Thyroid gland (tissue), 4 donors: ENCODE data around the gene CAMK1D. TPM values are rescaled to one million over a fixed set of nuclear protein-coding genes. Genes with fewer than 3 reads are reported as not detected.

Source experiments
- DNase-seq, 2 donors: peaks; one replicate each; pipeline ENCODE4 v3.0.0-alpha.2; 2019
- H3K27ac ChIP-seq, 3 donors: fragments of 200-600 bp; sonication (generic); 1 replicate in 2 of 3; 2 replicates in 1 of 3; pipeline ENCODE4 v1.5.1; 2016 to 2019; ENCODE audit warnings: mild to moderate bottlenecking in 1 of 3, moderate library complexity in 1 of 3
- H3K27me3 ChIP-seq: fragments of 200-600 bp; sonication (generic); one replicate; pipeline ENCODE4 v1.5.1; 2019
- H3K36me3 ChIP-seq, 2 donors: fragments of 200-600 bp; sonication (generic); one replicate each; pipeline ENCODE4 v1.5.1; 2016 to 2019
- H3K4me1 ChIP-seq, 2 donors: fragments of 200-600 bp; sonication (generic); one replicate each; pipeline ENCODE4 v1.5.1; 2017 to 2019
- H3K4me3 ChIP-seq, 3 donors: fragments of 200-600 bp; sonication (generic); replicated peaks in 1 of 3; 1 replicate in 2 of 3; 2 replicates in 1 of 3; pipeline ENCODE4 v1.5.1; 2016; ENCODE audit warnings: mild to moderate bottlenecking in 1 of 3
- H3K9me3 ChIP-seq: fragments of 200-600 bp; sonication (generic); one replicate; pipeline ENCODE4 v1.5.1; 2017
- POLR2A ChIP-seq, 2 donors: fragments of 450-650 bp; IDR thresholded peaks; one replicate each; pipeline ENCODE4 v1.6.1; 2017; ENCODE audit warnings: antibody characterized with exemption in 2 of 2, mild to moderate bottlenecking in 2 of 2, moderate library complexity in 1 of 2
- WGBS, 2 donors: methylation state at CpG; one replicate each; pipeline ENCODE4 v1.1.5; 2017; 5-methylcytosine and 5-hydroxymethylcytosine counted together
- intact Hi-C: fragments of 100-400 bp; cut with DNase I; formaldehyde crosslinking; loops from one replicate; pipeline ENCODE4 v1.15.1; 2023
- total RNA-seq, 4 donors: library from RNA; depleted of rRNA; stranded (reverse); fragments of >200 nt; gene quantifications; one replicate each; pipeline ENCODE4 v1.2.3, GENCODE V29; 2016
- TF ChIP-seq, protein P1 (sequence below), 6 experiments: fragments of 200-600 bp in 3 of 6; fragments of 450-650 bp in 3 of 6; sonication (generic) in 3 of 6; IDR thresholded peaks; one replicate each; pipeline ENCODE4 v1.5.1; 2016 to 2019; ENCODE audit warnings: antibody characterized with exemption in 6 of 6, mild to moderate bottlenecking in 2 of 6, inconsistent platforms in 1 of 6, moderate library complexity in 1 of 6

Gene CAMK1D
- total RNA-seq, 4 donors from 2014 or later: 12.2 to 29.6 (median 17.4) TPM

DNA sequence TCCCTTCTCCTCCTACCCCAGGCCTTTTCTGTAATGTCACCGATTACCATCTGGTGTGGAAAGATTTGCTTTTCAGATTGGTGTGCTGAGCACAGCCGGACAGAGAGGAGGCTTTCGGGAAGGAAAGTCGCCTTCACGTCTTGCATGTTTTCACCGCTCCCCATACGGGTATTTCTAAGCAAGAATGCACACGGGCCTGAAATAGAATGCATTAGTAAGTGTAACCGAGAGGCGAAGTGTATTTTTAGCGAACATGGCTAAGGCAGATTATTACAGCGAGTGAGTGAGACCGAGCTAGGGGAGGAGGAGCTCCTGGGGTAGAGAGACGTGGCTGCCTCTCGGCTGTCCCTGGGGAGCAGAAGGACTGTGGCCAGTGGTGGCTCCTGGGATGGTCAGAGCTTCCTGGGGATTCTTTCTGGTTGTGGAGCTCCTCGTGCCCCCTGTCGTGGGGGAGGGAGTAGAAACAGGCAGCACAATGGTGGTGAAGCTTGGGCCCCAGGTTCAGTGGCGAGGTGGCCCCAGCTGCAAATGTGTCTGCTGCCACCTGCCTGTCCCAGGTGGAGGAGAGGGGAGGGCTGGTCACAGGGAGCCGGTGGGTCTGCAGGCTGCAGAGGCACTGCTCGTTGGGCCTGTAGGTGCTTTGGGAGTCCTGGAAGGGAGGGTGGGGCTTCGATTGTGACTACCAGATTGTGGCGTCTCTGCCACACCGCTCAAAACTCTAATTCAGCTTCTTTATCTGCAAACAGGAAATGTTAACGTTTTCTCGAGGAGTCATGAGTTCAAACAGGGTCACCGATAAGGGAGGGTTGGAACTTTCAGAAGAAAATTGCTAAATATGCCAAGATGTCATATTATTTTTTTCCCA lies 135.8 kb downstream of the CAMK1D start:
- DNase-seq: peak; percentile 43 to 50
- Histone ChIP-seq H3K27ac (peak overlapping the region; percentile 59 to 67 (median 64)), H3K27me3 (no peaks in the 10 kb centered on the region), H3K36me3 (no peaks in the 10 kb centered on the region), H3K4me1 (peaks cover 20 to 35% of the 10 kb centered on the region in 2 donors), H3K9me3 (no peaks in the 10 kb centered on the region), H3K4me3 (no peak overlapping the region)
- TF ChIP-seq, protein P1, sequence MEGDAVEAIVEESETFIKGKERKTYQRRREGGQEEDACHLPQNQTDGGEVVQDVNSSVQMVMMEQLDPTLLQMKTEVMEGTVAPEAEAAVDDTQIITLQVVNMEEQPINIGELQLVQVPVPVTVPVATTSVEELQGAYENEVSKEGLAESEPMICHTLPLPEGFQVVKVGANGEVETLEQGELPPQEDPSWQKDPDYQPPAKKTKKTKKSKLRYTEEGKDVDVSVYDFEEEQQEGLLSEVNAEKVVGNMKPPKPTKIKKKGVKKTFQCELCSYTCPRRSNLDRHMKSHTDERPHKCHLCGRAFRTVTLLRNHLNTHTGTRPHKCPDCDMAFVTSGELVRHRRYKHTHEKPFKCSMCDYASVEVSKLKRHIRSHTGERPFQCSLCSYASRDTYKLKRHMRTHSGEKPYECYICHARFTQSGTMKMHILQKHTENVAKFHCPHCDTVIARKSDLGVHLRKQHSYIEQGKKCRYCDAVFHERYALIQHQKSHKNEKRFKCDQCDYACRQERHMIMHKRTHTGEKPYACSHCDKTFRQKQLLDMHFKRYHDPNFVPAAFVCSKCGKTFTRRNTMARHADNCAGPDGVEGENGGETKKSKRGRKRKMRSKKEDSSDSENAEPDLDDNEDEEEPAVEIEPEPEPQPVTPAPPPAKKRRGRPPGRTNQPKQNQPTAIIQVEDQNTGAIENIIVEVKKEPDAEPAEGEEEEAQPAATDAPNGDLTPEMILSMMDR (IDR thresholded peaks at IDR 0.05): peak in 4 of 6 experiments; percentile 10 to 35 (median 28)
- no peak for TF ChIP-seq POLR2A (IDR thresholded peaks at IDR 0.05)
- 49 to 54% methylated on average over 25 of the region's 26 CpGs for whole genome bisulfite sequencing, 2 donors
- intact Hi-C loops: no loop called here

DNA sequence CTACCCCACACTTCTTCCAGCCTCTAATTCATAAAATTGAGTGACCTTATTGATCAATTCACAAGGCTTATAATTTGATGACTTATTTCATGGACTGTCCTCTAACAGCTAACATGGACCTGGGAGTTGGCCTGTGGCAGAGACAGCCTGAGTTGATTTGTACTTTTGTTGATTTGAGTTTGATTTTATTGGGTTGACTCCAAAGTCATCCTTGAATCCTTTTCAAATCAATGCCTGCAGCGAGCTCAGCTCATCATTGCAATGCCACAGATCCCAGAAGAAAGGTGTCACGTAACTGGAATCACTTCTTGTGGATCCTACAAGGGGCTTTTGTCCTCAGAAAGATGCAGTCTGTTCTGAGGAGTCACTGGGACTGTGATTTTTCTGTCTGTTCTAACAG lies 138.0 kb downstream of the CAMK1D start:
- intact Hi-C loops: no loop called here
- no peak for DNase-seq
- Histone ChIP-seq H3K9me3 (no peaks in the 10 kb centered on the region), H3K36me3 (no peaks in the 10 kb centered on the region), H3K27me3 (no peaks in the 10 kb centered on the region), H3K27ac (no peak overlapping the region), H3K4me3 (no peak overlapping the region), H3K4me1 (peaks cover 17 to 24% of the 10 kb centered on the region in 2 donors)
- no peak for TF ChIP-seq POLR2A (IDR thresholded peaks at IDR 0.05)
- TF ChIP-seq, protein P1 (IDR thresholded peaks at IDR 0.05): no peak
- 62 to 67% methylated on average over 2 of the region's 2 CpGs for WGBS, 2 donors

DNA sequence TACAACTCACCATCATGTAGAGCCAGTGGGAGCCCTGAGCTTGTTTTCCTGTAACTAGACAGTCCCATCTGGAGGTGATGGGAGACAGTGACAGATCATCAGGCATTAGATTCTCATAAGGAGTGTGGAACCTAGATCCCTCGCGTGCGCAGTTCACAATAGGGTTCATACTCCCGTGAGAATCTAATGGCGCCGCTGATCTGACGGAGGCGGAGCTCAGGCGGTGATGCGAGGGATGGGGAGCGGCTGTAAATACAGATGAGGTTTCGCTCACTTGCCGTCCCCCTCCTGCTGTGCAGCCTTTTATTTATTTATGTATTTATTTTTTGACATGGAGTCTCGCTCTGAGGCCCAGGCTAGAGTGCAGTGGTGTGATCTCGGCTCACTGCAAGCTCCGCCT lies 139.3 kb downstream of the CAMK1D start:
- intact Hi-C loops: no loop called here
- Histone ChIP-seq H3K9me3 (no peaks in the 10 kb centered on the region), H3K4me3 (no peak overlapping the region), H3K27me3 (no peaks in the 10 kb centered on the region), H3K27ac (no peak overlapping the region), H3K4me1 (peaks cover 17 to 21% of the 10 kb centered on the region in 2 donors), H3K36me3 (no peaks in the 10 kb centered on the region)
- TF ChIP-seq POLR2A (IDR thresholded peaks at IDR 0.05): no peak
- DNase-seq: no peak
- WGBS, 2 donors: 93 to 97% methylated on average over 16 of the region's 16 CpGs

DNA sequence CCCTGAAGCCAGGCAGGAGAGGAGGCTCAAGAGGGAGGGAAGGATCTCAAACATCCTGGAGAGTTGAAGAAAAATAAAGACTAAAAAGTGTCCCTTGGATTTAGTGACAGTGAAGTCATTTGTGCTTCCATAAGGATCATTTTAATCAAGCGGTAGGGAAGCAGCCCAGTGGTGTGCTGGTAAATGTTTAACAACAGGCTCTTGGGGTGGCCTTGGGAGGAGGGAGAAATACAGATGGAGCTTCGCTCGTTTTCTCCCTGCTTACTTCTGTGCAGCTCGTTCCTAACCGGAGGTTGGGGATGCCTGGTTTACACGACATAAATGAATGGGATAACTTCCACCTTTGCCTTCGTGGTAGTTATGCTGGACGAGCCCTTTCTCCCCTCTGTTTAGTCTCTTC lies 140.0 kb downstream of the CAMK1D start:
- 87 to 88% methylated on average over 8 of the region's 8 CpGs for WGBS, 2 donors
- H3K4me3 ChIP-seq: no peak overlapping the region
- TF ChIP-seq, protein P1 (IDR thresholded peaks at IDR 0.05): no peak
- TF ChIP-seq POLR2A (IDR thresholded peaks at IDR 0.05): no peak
- intact Hi-C loops: no loop called here
- H3K4me1 ChIP-seq: peaks cover 11 to 16% of the 10 kb centered on the region in 2 donors
- DNase-seq: no peak
- no peak overlapping the region for H3K27ac ChIP-seq
- H3K9me3 ChIP-seq: no peaks in the 10 kb centered on the region
- no peaks in the 10 kb centered on the region for H3K36me3 ChIP-seq
- no peaks in the 10 kb centered on the region for H3K27me3 ChIP-seq

DNA sequence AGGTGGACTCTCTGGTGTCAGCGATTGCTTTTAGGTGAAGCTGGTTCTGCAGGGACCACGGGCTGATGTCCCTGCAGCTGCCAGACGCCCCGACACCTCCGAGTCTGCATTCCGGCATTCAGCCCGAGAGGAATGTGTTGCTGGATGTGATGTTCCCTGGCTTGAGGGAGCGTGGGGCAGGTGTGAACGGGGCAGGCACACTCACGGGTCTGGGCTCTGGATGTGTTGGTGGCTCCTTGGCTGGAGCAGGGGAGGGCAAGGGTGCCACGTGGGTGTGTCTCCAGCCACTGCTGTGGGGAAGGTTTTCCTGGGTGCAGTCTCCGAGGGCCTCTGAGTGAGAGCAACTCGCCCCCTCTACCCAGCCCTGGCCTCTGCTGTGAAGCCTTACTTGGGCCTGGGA lies 140.5 kb downstream of the CAMK1D start:
- WGBS, 2 donors: 80 to 83% methylated on average over 11 to 12 of the region's 13 CpGs
- no peaks in the 10 kb centered on the region for H3K36me3 ChIP-seq

More for the DNA sequence above, 140.5 kb downstream of the CAMK1D start:
- TF ChIP-seq POLR2A (IDR thresholded peaks at IDR 0.05): no peak
- TF ChIP-seq, protein P1 (IDR thresholded peaks at IDR 0.05): no peak
- intact Hi-C loops: no loop called here
- Histone ChIP-seq H3K9me3 (no peaks in the 10 kb centered on the region), H3K27ac (no peak overlapping the region), H3K4me3 (no peak overlapping the region), H3K27me3 (no peaks in the 10 kb centered on the region), H3K4me1 (peaks cover 9 to 11% of the 10 kb centered on the region in 2 donors)
- no peak for DNase-seq
